ENCODE measurements around the gene GBE1.
"Not testable (repeated sequence)": the region's sequence is repeated elsewhere in the genome, so short reads cannot be mapped to it uniquely, and the experiment has no call there.

GBE1 gene

DNA sequence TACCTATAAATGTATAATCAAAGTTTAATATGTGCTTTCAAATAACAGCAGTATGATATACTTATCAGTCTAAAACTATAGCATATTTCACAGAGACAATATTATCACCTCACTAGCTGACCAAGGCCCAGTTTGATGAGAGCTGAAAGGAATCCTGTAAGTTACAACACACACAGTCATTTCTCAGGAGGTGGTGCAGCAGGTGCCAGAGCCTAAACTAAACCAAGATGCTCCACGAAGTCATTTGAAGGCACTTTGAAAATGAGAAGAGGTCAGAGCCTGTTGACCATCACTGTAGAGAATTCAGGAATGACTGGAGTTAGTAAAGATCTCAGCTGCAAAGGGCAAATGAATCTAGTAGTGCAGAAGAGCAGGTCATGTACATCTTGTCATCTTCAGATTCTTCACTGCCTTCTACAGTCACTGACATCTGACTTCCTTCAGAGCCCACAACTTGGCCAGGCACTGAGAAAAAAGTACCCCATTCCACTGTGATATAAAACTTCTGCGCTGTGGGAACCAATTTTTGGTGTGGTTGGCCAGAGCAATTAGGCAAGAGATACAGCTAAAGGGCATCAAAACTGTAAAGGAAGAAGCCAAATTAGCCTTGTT, 7.9 kb downstream of the GBE1 start:
- in situ Hi-C loops (cut with MboI; ENCODE audit: low sequenced_read_pairs), result no loop called here

- in situ Hi-C loops (cut with MboI; ENCODE audit: low sequenced_read_pairs), result no loop called here
Measured at GRCh38 chr3:81752604-81753003, 8.8 kb downstream of the GBE1 start.

GRCh38 chr3:81749265-81749664, 12.2 kb downstream of the GBE1 start:
- in situ Hi-C loops (cut with MboI; ENCODE audit: low sequenced_read_pairs), result no loop called here

GRCh38 chr3:81747280-81747679, 14.2 kb downstream of the GBE1 start:
- in situ Hi-C loops (cut with MboI; ENCODE audit: low sequenced_read_pairs), result not testable (repeated sequence)

- in situ Hi-C loops (cut with MboI; ENCODE audit: low sequenced_read_pairs), result no loop called here
Measured at GRCh38 chr3:81744366-81744765, 17.1 kb downstream of the GBE1 start.

GRCh38 chr3:81743096-81744025, 18.1 kb downstream of the GBE1 start:
- in situ Hi-C loops (cut with MboI; ENCODE audit: low sequenced_read_pairs), result no loop called here

DNA sequence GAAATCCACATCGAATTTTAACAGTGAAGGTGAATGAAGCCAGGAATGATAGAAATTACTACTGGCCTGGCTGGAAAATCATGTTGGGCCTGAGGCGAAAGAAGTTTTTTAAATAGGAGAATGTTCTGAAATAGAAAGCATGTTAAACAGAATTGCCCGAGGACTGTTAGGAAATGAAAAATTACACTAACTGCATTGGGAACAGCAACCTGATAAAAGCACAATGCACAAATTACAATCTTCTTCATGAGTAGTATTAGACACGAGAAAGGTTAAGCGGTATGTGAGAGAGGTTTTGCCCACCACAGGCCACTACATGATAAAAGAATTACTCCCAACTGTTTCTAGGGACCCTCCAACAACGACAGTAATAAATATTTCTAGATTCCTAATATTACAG, 18.9 kb downstream of the GBE1 start:
- in situ Hi-C loops (cut with MboI; ENCODE audit: low sequenced_read_pairs), result no loop called here

- in situ Hi-C loops (cut with MboI; ENCODE audit: low sequenced_read_pairs), result no loop called here
Measured at GRCh38 chr3:81741216-81741615, 20.2 kb downstream of the GBE1 start.

DNA sequence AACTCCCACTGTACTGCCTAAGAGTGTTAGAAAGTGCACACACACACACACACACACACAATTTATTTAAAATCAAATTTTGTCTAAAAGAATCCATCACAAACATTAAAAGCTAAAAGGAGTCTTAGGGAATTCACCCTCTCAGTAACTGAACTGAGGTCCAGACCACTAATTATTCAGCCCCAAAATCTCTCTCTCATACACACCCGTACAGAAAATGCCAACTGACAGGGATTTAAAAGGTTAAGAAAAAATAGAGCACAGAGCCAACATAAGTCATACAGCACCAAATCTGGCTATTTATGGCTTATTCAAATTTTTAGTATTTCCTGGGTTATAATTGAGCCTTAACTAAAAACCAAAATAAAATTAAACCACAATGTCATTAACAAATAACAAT, 20.7 kb downstream of the GBE1 start:
- in situ Hi-C loops (cut with MboI; ENCODE audit: low sequenced_read_pairs), result no loop called here

DNA sequence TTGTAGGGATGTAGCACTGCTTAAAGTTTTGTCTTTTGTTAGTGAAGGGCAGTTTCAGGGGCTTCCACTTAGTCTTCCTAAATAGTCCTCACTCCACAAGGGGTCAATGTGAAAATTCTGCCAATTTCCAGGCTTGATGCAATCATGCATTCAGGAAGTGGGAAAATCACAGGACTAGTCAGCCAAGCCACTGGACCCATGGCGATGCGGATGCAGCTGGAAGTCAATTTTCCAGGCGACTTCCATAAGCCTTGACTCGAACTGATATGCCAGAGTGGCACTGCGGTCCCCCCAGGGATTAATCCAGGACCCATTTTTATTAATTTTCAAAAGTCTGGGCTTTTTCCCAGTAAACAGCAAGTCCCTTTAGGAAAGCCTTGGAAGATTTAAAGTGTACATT, 26.1 kb downstream of the GBE1 start:
- in situ Hi-C loops (cut with MboI; ENCODE audit: low sequenced_read_pairs), result no loop called here

GRCh38 chr3:81734742-81735141, 26.7 kb downstream of the GBE1 start:
- in situ Hi-C loops (cut with MboI; ENCODE audit: low sequenced_read_pairs), result no loop called here

DNA sequence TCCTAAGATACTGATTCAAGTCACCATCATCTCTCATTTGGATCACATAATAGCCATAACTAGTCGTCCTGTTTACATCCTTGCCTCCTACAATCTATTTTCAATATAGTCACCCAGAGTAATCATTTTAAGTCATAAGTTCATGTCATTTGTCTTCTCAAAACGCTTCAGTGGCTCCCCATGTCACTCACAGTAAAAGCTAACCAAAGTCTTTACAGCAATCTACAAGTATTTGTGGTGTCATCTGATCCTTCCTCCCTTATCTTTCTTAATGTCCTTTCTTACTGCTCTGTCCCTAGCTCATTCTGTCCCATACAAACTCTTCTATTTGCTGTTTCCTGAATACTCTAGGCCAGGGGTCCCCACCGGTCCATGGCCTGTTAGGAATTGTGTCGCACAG, 28.8 kb downstream of the GBE1 start:
- in situ Hi-C loops (cut with MboI; ENCODE audit: low sequenced_read_pairs), result no loop called here

- in situ Hi-C loops (cut with MboI; ENCODE audit: low sequenced_read_pairs), result no loop called here
Measured at GRCh38 chr3:81728766-81729544, 32.5 kb downstream of the GBE1 start.

DNA sequence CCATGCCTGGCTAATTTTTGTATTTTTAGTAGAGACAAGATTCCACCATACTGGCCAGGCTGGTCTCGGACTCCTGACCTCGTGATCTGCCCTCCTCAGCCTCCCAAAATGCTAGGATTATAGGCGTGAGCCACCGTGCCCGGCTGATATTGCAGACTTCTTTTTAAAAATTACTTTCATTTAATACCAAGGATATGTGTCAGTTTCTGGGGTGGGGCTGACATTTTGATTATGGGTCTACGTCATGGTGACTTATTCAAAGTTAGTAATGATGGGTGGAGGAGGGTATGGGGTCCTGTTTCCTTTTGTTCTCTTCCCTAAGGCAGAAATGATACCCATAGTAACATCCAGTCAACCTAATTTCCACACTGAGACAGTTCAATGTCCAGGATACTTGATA, 34.7 kb downstream of the GBE1 start:
- in situ Hi-C loops (cut with MboI; ENCODE audit: low sequenced_read_pairs), result no loop called here

DNA sequence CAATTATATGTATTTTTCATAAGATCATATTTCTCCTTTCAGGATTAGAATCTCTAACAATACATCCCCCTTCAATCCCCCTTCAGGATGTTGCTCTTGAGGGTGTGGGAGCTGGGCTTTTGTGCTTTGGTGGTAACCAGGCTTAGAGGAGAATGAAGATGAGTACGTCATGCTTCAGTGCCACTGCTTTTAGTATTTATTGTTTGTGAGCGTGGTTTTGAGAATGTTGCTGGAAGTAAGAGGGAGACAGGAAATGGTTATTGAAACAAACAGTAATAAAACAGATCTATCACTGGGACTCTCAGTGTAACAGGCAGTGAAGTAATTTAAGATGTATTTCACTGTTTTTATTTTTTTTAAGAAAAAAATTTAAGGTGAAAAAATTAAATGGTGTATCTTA, 35.3 kb downstream of the GBE1 start:
- in situ Hi-C loops (cut with MboI; ENCODE audit: low sequenced_read_pairs), result no loop called here

GRCh38 chr3:81723732-81724313, 37.6 kb downstream of the GBE1 start:
- in situ Hi-C loops (cut with MboI; ENCODE audit: low sequenced_read_pairs), result no loop called here

- in situ Hi-C loops (cut with MboI; ENCODE audit: low sequenced_read_pairs), result no loop called here
Measured at GRCh38 chr3:81718311-81718710, 43.1 kb downstream of the GBE1 start.

DNA sequence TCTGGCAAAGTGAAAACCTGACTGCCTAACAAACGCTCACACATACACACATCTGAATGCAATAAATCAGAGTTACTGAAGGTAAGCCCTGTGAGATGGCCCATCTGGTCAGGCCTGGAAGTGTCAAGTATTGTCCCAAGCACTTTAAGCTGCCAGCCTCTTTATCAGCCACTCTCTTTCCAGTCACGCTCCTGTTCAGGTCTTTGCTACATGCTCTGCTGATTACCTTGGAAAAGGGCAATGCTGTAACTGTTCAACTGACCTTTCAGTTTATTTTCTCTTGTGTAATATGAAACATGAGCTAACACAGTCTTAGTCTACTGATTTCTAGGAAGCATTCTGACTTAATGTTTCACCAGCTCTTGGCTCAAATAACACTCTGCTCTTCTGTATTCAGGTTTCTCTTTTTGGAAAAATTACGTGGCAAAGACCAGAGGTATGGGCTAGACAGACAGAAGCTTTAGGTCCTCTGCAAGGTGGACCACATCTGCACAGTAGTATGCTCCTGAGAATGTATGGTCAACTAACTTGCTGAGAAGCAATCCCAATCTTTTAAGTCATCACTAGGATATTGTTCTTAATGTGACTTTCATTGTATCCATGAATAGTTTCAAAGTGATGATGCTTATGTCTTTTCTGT, 44.5 kb downstream of the GBE1 start:
- in situ Hi-C loops (cut with MboI; ENCODE audit: low sequenced_read_pairs), result no loop called here

DNA sequence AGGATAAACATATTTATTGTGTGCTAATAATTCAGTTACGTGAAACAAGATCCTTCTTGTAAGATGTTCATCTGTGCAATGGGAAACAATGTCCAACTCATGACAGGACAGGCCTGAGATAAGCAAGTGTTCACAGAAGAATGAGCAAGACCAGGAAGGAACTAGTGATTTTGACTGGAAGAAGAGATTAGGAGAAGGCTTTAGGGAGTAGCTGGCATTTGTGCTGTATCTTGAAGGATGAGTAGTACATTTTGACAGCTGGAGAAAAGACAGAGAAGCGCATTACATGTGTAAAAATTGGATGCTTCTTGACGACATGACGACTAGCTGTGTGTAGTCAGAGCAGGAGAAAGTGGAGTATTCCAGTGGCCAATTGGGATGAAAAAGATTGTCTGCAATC, 48.4 kb downstream of the GBE1 start:
- in situ Hi-C loops (cut with MboI; ENCODE audit: low sequenced_read_pairs), result no loop called here

DNA sequence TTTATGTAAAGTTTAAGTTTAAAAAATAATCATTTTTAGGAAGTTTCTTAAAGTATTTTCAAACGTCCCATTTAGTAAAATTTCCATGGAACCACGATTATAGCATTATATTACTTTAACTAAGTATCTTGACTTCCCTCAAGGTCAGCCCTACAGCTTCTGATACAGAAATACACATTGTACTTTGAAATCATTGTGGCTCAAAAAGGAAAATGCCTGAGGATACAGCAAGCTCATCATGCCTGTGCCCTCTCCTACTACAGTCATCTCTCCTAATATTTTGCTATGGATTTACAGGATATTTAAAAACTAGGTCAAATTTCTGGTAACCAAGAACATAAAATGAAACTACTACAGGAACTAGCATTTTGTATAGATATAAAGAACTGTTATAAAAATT, 51.8 kb downstream of the GBE1 start:
- in situ Hi-C loops (cut with MboI; ENCODE audit: low sequenced_read_pairs), result no loop called here

GRCh38 chr3:81707996-81708395, 53.4 kb downstream of the GBE1 start:
- in situ Hi-C loops (cut with MboI; ENCODE audit: low sequenced_read_pairs), result no loop called here

Data from HL-60/S4 treated with retinoic acid at 250 ng/mL for 4 days and 3 days (cell line).